GM21360 (cell line): ENCODE results near the gene PMP22.

ENCODE experiments used
- ATAC-seq: cut with Tn5 transposase; IDR thresholded peaks from one replicate; pipeline ENCODE4 v1.9.1; 2021; ENCODE audit warnings: mild to moderate bottlenecking, moderate library complexity; ENCODE audit not compliant: unreplicated experiment

Gene PMP22

DNA sequence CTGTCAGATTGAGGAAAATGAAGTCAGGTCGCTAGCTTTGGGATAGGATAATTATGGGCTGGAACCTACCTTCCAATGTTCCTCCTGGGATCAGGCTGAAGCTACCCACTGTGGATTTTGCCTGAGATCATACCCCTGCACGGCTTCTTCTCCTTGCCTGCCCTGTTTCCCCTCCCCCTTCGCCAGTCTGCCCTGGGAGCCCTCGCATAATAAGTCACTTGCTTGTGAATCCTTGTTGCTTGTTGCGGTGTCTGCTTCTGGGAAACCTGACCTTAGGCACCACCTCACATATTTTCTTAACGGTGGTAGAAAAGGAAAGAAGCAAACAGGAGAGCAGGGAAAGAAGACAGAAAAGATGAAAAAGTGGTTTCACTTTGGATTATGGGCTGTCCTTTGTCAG, 13.3 kb upstream of the PMP22 start:
- ATAC-seq: no peak

DNA sequence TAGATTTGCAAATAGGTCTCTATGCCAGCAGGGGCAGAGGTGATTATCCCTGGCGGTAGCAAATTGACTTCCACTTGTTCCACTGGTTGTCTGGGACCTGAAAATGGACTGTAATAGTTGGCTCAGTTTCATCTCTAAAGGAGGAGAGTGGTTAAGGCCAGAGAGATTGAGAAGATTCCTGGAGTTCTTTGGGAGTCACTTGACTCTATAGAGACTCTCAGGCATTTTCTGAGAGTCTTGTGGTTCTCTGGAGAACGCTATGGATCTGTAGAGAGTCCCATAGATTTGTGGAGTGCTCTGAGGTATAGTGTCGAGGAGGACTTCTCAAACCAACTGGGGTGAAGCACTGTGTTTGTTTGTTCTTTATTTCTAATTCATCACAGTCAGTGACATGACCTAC, 8.9 kb upstream of the PMP22 start:
- no peak for ATAC-seq

DNA sequence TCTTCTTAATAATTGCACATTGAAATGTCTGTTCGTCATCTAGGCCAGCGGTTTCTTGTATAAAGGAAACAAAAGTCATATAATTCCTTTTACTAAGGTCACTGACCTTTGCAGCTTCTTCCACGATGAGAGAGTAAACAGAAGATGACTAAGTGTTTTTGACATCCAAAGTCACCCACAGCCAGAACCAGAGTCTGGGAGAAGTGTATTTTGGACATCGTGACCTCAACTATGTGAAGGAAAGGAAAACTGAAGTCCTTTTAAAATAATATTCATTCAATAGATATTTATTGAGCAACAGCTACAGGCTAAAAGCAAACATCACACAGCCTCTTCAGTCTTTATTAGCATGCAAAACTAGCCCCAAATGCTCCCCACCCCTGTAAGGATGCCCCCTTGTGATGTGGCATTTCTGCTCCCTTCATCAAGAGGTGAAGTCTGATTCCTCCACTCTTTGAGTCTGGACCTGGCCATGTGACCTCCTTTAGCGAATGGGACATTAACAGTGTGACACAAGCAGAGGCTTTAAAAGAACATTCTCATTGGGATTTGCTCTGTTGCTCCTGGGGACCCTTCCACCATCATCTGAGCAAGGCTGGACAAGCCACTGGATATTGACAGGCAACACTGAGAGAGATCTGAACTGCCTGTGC, 8.1 kb upstream of the PMP22 start:
- ATAC-seq: no peak

DNA sequence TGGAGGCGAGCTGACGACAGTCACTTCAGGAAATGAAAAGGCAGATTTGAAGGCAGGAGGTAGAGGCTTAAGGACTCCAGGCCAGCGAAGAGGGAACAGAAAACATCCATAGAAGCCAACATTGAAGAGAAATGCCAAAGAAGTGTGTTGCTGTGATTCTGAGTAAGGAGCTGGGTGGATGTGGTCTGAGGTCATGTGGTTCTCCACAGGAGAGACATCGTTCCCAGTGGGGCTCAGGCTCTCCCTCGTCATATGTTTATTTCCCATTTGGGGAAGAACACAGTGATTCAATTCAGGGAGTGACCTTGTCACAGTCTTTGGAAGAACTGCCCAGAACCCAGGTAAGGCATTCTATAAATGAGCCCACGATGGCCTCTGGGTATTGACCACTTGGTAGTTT, 6.6 kb upstream of the PMP22 start:
- no peak for ATAC-seq

DNA sequence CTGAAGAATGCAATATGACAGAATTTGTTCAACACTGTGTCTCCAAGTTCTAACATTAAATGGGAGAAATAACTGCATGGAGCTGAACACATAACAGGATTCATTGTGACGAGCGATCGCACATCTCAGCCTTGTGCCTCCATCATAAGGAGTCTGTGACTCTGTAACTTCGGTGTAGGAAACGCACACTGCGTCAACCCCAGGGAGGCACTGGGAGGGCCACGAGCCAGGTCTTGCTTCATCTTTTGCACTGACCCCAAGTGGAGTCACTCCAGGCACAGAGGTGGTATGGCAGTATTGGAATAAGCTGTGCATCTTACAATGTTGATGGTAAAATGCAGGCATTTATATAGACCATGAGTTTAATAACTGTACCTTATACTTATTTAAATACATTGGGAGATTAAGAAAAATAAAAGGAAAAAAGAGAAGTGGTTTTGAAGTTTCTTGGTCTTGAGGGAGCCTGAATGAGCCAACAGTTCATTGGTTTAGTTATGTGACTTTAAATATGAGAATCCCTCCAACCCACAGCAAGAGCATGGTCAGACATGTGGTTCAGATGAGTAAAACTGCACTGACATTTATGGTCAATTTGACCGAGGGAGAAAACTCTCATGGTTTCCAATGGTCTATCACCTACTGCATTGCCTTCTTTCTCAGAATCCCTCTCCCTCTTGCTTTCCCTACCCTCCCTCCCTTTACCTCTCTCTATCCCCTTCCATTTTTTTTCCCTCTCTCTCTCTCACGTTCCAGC, 5.7 kb upstream of the PMP22 start:
- ATAC-seq: no peak

DNA sequence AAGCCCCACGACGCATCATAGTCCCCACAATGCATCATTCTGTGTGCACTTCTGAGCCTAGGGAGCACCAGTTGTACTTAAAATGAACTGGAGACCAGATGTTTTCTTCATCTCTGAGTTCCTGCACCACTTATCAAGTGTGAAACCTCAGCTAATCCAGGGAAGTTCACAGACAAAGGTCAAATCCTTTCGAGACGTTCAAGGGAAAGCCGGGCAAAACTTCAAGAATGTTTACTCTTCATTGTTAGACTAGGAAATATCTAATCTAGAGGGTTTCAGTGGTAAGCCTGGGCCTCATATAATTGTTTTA, 4.6 kb upstream of the PMP22 start:
- no peak for ATAC-seq

DNA sequence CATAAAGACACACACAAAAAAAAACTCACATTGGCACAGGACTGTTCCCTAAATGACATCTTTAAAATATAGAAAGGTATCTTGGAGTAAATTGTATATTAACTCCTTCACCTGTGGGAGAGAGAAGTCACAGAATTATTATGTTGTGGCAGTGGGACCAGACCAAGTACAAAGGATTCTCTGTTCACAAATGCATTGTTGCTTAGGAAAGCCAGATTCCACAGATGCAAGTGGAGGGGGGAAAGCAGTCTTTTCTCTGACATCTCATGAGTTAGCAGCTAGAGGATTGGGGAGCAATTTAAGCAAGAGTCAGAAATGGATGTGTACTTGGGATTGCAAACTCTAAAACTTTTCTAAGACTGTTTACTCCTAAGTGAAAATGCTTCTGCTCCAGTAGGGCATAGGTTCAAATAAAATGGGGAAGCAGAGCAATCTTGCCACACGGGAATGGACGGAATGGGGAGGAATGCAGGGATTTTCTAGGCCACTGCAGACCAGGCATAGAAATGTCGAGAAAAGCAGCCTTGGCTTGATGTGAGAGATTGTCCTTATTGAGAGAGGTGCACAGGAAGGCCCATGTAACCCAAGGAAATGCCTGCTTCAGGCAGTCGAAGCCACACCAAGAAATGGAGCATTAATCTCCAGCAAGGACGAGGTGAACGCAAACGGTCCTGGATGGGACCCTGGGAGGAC, 4.1 kb upstream of the PMP22 start:
- ATAC-seq: no peak

DNA sequence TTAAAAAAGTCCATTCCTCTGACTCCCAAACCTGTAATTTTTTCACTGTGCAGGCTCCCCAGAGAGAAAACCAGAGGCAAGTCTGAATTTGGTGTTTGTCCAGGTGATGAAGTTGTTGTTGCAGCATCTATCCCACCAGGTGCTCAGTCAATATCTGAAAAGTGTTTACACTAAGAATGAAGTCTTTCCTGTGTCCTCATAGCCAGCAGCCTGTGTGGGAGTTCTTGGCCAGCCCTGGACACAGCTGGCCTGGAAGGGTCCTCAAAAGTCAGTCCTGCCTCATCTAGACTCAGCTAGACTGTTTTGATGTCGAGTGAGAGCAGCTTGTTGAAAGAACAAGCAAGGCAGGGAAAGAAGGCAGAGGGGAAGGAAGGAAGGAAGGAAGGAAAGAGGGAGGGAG, 3.3 kb upstream of the PMP22 start:
- no peak for ATAC-seq

DNA sequence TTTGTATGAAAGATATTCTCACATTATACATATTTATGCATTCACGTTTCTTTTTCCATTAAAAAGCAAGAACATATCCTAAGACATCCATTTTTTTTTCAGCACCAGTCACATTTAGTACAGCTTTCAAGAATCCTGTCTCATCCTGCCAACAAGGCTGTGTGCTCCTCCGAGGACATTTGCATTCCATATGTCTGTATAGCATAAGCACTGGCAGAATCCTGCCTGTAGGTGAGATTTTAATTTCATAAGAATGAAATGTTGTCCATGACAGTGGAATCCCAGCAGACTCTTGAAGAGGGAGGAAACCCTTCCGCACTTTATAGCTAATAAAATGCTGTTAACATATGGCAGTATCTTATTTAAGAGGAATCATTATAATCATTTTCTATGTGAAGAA, 2.9 kb upstream of the PMP22 start:
- ATAC-seq: no peak

DNA sequence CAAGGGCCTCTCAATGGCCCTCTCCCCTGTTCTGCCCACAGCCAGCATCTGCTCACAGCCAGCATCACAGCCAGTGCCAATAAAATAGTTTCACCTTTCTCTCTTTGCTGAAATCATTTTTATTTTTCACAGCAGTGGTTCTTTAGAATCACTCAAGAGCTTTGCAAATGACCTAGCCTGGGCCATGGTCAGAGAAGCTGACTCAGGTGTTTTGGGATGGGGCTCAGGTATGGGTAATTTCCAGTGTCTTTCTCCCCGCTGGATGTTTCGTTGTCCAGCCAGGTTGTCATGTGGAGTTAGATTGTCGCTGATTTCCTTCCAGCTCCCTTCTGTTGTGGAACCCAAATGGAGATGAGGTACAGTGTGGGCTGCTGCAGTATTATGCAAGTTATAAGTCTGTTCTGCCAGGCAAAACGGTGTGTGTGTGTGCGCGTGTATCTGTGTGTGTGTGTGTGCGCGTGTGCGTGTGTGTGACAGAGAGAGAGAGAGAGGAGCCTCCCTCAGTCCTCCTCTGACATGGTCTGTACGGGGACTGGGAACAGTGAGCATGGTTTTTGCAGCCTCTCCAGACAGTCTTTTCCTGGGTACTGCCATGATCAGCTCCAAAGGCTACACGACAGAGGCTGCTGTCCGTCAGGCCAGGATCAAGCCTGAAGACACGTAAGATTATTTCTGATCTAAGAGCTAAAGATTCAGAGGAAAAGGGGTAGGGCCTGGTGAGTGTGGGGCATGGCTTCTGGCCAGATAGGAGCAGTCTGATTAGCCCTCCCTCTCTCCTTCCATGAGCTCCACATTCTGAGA, 1.4 kb upstream of the PMP22 start:
- ATAC-seq: no peak

DNA sequence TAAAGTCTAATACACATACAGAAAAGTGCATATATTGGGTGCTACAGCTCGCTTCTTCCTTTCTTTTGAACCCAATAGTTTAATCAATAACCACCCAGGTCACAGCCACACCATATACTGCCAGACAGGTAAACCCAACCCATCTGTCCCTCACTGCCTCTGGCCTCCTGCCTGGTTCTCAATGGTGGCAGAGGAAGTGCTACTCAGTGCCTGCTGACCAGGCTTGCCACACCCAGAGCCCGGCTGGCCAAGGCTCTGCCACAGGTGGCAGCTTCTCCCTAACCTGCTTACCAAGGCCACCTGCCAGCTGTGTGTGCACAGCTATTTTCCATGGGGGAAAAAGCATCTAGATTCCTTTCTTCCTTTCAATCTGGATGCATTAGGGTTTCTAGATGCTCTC, 584 bp downstream of the PMP22 start:
- ATAC-seq: no peak

DNA sequence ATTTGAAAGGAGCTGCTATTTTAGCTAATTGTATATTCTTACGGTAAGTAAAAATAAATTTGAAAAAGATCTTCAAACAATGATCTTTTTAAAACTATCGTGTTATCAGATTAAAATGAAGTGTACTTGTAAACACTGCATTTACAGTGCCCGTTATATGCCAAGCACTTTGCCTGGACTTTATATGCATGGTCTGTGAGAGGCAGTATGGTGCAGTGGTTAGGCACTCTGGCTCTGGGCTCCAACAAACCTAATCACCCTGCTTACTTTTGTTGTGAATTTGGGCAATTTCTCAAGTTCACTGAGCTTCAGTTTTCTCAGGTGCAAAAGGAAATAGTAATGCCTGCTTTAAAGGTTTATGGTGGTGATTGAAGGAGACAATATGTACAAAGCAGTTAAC, 1.4 kb downstream of the PMP22 start:
- ATAC-seq: no peak

DNA sequence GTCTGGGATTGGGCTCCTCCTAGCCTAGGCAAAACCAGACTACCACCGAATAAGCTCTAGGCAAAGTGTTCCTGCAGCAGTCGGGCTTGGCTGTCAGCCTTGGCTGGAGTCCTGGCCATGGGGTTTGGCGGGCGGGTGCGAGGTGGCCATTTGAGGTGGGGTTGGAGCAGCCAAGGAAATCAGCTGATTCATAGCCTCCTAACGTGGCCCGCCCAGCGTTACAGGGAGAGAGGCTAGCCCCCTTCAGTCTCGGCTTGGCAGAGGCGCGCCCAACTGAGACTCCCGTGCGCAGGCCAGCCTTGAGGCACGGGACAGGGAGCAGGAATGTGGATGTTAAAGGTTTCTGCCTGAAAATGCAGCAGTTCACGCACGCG, 1.9 kb downstream of the PMP22 start:
- no peak for ATAC-seq

DNA sequence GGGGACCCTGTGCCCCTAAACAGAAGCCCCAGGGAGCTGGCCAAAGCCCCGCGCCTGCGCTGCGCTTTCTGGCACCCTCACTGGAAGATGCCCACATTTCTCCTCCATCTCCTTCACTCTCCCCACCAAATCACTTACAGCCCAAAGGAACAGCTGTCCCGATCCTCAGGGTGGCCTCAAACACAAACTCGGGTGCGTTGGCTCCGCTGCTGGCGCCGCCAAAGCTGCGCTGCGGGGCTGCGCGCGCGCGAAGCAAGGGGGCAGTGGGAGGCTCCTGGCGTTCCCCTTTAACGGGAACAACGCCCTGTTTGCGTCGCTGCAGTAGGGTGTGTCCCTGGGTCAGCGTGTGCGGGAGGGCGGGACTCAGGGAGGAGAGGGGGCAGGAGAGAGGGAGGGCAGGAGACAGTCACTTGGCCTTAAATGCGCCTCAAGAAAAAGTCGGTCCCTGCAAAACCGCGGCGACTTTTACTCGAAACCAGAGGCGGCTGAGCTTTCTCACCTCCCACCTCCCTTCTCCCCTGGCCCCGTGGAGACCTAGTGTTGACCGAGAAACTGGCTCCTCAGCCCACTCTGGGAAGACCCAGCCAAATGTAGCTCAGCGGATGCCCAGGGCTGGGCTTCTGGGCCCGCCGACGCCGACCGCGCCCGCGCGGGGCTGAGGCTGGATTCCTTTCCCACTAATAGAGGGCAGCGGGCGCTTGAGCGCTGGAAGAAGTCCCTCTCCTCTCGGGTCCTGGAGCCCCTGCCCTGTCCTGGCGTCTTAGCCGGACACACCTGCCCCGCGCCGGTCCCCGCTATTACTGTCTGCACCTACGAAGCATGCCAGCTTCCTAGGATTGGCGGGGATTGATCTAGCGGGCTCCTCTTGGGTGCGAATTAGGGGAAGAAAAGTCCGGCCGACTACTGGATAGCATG, 2.6 kb downstream of the PMP22 start:
- no peak for ATAC-seq

DNA sequence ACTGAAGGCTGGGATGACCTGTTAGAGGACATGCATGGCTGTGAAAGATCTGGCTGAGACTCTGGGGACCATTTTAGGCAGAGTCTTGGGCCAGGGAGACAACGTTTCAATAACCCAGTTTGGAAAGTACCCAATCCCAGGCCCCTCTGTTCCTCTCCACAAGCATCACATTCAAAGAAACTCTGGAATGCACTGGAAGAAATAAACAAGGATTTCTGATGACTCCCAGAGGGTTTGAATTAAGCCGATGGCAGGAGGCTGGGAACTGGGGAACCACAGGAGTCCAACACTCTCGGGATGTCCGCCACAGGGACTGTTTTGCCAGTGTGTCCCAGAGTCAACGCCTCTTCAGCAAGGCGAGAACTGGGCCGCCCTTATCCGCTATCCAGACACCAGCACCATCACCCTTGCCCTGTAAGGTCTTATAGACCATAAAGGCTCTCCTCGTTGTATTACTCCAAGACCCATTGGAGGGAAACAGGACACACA, 3.3 kb downstream of the PMP22 start:
- ATAC-seq: no peak

DNA sequence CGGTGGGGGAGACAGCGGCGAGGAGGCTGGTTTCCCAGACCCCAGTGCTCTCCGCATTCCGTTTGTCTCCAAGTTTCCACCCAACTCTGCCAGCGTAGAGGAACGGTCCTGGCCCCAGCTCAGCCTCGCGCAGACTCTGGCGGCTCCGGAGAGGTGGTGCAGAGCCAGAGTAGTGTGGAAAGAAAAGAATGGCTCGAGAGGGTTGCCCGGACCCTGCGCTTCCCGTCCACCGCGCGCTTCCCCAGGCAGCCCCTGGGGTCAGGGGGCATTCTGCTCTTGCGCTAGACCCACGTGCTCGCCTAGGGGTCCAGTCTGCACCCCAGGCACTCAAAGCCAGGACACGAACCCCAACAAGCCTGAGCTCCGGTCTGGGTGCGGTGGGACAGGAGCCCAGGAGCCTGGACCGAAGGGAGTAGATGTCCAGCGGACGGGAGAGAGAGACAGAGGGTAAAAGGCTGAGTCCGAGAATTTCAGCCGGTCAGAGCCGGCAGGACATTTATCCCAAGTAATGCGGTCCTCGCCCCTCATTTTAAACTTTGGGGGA, 3.8 kb downstream of the PMP22 start:
- no peak for ATAC-seq

DNA sequence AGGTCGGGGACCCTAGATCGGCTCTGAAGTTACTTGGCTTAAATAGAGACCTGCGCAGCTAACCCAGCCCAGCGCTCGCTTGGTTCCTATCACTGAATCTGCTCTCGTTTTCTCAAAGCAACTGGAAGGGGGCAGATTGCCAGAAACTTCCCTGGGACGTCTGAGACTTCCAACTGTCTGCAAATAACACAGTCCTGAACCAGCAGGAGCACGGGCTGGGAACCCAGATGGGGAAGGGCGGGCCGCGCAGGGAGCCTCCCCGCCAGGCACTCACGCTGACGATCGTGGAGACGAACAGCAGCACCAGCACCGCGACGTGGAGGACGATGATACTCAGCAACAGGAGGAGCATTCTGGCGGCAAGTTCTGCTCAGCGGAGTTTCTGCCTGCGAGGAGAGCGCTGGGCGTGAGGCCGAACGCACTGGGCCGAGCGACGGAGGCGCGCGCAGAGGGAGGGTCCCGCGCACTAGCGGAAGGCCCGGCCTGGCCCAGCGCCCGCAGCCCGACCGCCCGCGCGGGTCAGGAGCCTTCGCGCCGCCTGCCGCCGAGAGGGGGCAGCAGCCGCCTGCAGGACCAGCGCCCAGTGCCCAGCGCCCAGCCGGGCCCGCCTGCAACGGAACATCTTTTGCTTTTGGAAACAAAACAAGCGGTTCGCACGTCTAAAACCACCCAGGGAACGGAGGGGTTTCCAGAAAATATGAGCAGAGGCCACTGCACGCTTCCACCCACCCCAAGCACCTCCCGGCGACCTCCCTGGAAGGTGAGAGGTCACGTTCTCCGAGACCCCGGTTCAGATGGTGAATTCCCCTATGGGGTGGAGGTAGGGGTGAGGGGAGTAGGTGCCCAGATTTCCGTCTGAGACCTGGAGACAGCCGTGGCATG, 4.5 kb downstream of the PMP22 start:
- no peak for ATAC-seq

DNA sequence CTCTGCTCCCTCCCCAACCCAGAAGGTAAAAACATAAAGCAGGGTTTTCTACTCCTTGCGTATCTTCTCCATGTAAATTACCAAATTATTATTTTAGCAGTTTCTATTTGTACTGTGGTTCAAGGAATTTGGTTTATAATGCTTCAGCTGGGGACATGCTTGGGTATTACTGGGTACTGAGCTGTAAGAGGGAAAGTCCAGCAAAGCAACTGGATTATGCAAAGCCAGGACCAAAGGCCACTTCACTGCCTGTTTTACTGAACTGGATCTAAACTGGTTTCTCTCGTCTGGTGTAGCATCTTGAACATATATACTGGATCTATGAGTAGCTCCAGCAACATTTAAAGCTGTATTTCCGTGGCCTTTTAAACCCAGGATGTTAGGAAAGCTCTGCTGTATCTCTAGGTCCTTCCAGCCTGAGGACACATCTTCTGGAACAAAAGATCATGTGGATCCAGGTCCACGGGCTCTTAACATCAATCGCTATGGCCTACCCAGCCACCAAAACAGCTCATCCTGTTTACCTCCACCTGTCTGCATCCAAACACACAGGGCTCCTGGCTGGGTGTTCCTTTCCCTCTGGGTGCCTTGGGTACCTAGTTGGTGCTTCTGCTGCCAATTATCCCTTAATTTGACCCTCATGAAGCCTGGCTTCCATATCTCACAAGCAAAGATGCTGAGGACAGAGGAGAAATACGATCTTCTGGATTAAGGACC, 7.2 kb downstream of the PMP22 start:
- ATAC-seq: no peak
